Naive thymus-derived CD4-positive, alpha-beta T cell (primary cell): ENCODE results near the gene CDH23. TPM values are rescaled to one million over a fixed set of nuclear protein-coding genes. Genes with fewer than 3 reads are reported as not detected.
A peak's percentile ranks its signal among the peaks of the same experiment; 100 is the strongest.

Experiments
- ATAC-seq: fragments of 150-1000 bp; cut with Tn5 transposase; 2 replicates; pipeline ENCODE4 v1.10.0; 2021; ENCODE audit warnings: mild to moderate bottlenecking, moderate library complexity
- CTCF ChIA-PET: fragments of 350-600 bp; sonication (Branson Sonifier 250); formaldehyde crosslinking; loops from one replicate; lab custom pipeline; 2021; ENCODE audit warnings: antibody characterized with exemption; lab: Charles Lee
- POLR2A ChIA-PET: fragments of 350-600 bp; sonication (Branson Sonifier 250); formaldehyde crosslinking; loops from one replicate; lab custom pipeline; 2021; ENCODE audit warnings: antibody characterized with exemption, inconsistent platforms; lab: Charles Lee
- DNase-seq, 9 donors: peaks; one replicate each; pipeline versions ENCODE4 v3.0.0 to v3.0.0-alpha.2; 2020 to 2022; ENCODE audit warnings: mixed read lengths in 1 of 9
- H3K27ac ChIP-seq: one replicate; pipeline ENCODE4 v1.7.0; 2013; ENCODE audit warnings: mild to moderate bottlenecking, low read depth, low read length, moderate library complexity
- H3K27me3 ChIP-seq, 2 donors: one replicate each; pipeline ENCODE4 v1.7.0; 2013; ENCODE audit warnings: low read length in 2 of 2, mild to moderate bottlenecking in 2 of 2, moderate library complexity in 2 of 2; ENCODE audit not compliant: control insufficient read depth in 2 of 2, insufficient read depth in 2 of 2
- H3K36me3 ChIP-seq, 3 experiments: 1 replicate in 2 of 3; 2 replicates in 1 of 3; pipeline ENCODE4 v1.7.0; 2013; ENCODE audit warnings: low read length in 3 of 3, mild to moderate bottlenecking in 3 of 3, moderate library complexity in 1 of 3; ENCODE audit not compliant: insufficient read depth in 3 of 3, control insufficient read depth in 2 of 3
- H3K4me1 ChIP-seq, 2 donors: one replicate each; pipeline ENCODE4 v1.7.0; 2013; ENCODE audit warnings: low read length in 2 of 2, mild to moderate bottlenecking in 2 of 2, moderate library complexity in 1 of 2; ENCODE audit not compliant: control insufficient read depth in 2 of 2, insufficient read depth in 2 of 2
- H3K4me3 ChIP-seq: 2 replicates; pipeline ENCODE4 v1.7.0; 2013; ENCODE audit warnings: mild to moderate bottlenecking, low read length
- H3K9me3 ChIP-seq, 3 experiments: 1 replicate in 2 of 3; 2 replicates in 1 of 3; pipeline ENCODE4 v1.7.0; 2013; ENCODE audit warnings: low read length in 3 of 3; ENCODE audit not compliant: control insufficient read depth in 2 of 3
- H3K27ac Mint-ChIP-seq, 9 donors: one replicate each; pipeline ENCODE4 v1.8.0; 2020 to 2022; ENCODE audit warnings: mixed read lengths in 9 of 9, mild to moderate bottlenecking in 8 of 9, moderate library complexity in 5 of 9, inconsistent platforms in 2 of 9
- H3K27me3 Mint-ChIP-seq, 5 donors: one replicate each; pipeline ENCODE4 v1.8.0; 2021 to 2022; ENCODE audit warnings: mixed read lengths in 5 of 5, mild to moderate bottlenecking in 1 of 5
- H3K36me3 Mint-ChIP-seq, 5 donors: one replicate each; pipeline ENCODE4 v1.8.0; 2020 to 2022; ENCODE audit warnings: mixed read lengths in 5 of 5, mild to moderate bottlenecking in 3 of 5, inconsistent platforms in 1 of 5
- H3K4me1 Mint-ChIP-seq, 7 donors: one replicate each; pipeline ENCODE4 v1.8.0; 2020 to 2022; ENCODE audit warnings: mixed read lengths in 7 of 7, mild to moderate bottlenecking in 3 of 7, inconsistent platforms in 1 of 7
- H3K4me3 Mint-ChIP-seq, 10 donors: one replicate each; pipeline ENCODE4 v1.8.0; 2020 to 2022; ENCODE audit warnings: mild to moderate bottlenecking in 10 of 10, mixed read lengths in 10 of 10, moderate library complexity in 6 of 10, inconsistent platforms in 2 of 10
- H3K9me3 Mint-ChIP-seq, 11 donors: one replicate each; pipeline ENCODE4 v1.8.0; 2020 to 2022; ENCODE audit warnings: mixed read lengths in 11 of 11, mild to moderate bottlenecking in 4 of 11, inconsistent platforms in 1 of 11, moderate library complexity in 1 of 11
- intact Hi-C, 2 donors: fragments of 100-400 bp; cut with micrococcal nuclease; formaldehyde crosslinking; loops; one replicate each; pipeline ENCODE4 v1.15.1; 2023
- polyA plus RNA-seq, 2 donors: library from polyadenylated mRNA; unstranded; fragments of 300-500 nt; fragmentation: Illumina TruSeq; gene quantifications; one replicate each; pipeline ENCODE4 v1.2.3, GENCODE V29; 2021
- total RNA-seq, 6 experiments: library from RNA in 5 of 6; stranded (reverse) in 5 of 6; gene quantifications; 1 replicate in 5 of 6; 2 replicates in 1 of 6; pipeline ENCODE4 v1.2.3 and lab custom pipeline; 2021 to 2026

The CDH23 gene
- total and polyA plus RNA-seq, 7 experiments from 2014 or later, result 1.1 to 18.3 (median 7.9) TPM

GRCh38 chr10:71494980-71495381, 98.3 kb downstream of the CDH23 start:
- Mint-ChIP-seq H3K9me3 (peaks cover 0 to 4% (median 0%) of the 10 kb centered on the region in 11 donors), H3K4me3 (no peak overlapping the region), H3K4me1 (peaks cover 0 to 15% (median 0%) of the 10 kb centered on the region in 7 donors), H3K27me3 (peaks cover 0 to 7% (median 4%) of the 10 kb centered on the region in 5 donors), H3K27ac (no peak overlapping the region), H3K36me3 (no peaks in the 10 kb centered on the region)
- POLR2A ChIA-PET, result interaction anchor here (0.7 kb wide), 1 partner anchor 107 kb away, joined by 4 read pairs; no protein-coding TSS in a partner anchor
- CTCF ChIA-PET, result no interaction called here
- Histone ChIP-seq H3K4me1 (no peaks in the 10 kb centered on the region), H3K27ac (no peak overlapping the region), H3K27me3 (no peaks in the 10 kb centered on the region), H3K4me3 (no peak overlapping the region), H3K36me3 (no peaks in the 10 kb centered on the region), H3K9me3 (no peaks in the 10 kb centered on the region)
- ATAC-seq (peak; percentile 61), DNase-seq (no peak)
- intact Hi-C loops, result no loop called here

DNA sequence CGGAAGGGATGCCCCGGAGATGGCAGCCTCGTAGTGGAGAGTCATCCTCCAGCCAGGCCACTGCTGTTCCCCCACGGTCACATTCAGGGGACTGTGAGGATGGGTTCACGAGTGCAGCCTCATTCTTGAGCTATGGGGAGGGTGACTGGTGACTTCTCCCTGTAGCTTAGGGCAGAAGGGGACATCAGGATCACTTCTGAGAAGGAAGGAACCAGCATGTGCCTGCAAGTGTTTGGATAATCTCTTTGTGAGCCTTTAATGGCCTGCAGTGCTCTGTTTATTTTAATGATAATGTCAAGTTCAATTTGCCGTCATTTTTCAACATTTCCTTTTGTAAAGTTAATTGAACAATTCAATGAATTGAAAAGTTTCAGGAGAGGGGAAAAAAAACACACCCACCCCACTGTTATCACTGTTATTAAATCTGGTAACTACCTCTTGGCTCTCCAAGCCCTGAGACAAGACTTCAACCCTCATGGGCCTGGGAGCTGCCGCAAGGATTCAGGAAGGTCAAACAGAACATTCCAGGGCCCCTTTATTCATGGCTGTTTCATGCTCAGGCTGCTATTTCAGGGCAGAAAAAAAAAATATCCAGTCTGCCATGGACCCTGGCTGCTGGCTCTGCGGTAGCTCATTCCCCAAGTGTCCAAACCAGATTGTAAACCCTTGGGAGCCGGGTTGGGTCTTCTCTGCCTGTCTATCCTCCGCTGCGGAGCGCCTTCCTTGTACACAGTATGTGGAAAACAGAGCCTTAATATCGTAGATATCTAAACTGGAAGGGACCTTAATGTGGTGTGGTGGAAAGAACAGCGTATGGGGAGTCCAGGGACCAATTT, 100.4 kb downstream of the CDH23 start:
- Histone ChIP-seq H3K27ac (no peak overlapping the region), H3K27me3 (no peaks in the 10 kb centered on the region), H3K4me1 (no peaks in the 10 kb centered on the region), H3K9me3 (no peaks in the 10 kb centered on the region), H3K36me3 (no peaks in the 10 kb centered on the region), H3K4me3 (no peak overlapping the region)
- peaks cover 0 to 7% (median 4%) of the 10 kb centered on the region in 5 donors for H3K27me3 Mint-ChIP-seq
- no peak overlapping the region for H3K4me3 Mint-ChIP-seq
- H3K9me3 Mint-ChIP-seq, result peaks cover 0 to 1% (median 0%) of the 10 kb centered on the region in 11 donors
- ChIA-PET CTCF (no interaction called here), POLR2A (no interaction called here)
- no peaks in the 10 kb centered on the region for H3K36me3 Mint-ChIP-seq
- DNase-seq, result no peak
- peaks cover 0 to 15% (median 0%) of the 10 kb centered on the region in 7 donors for H3K4me1 Mint-ChIP-seq
- intact Hi-C loops, result no loop called here
- H3K27ac Mint-ChIP-seq, result no peak overlapping the region
- no peak for ATAC-seq

GRCh38 chr10:71497763-71498326, 101.1 kb downstream of the CDH23 start:
- no peak overlapping the region for H3K27ac Mint-ChIP-seq
- H3K4me1 Mint-ChIP-seq, result peaks cover 0 to 15% (median 0%) of the 10 kb centered on the region in 7 donors
- POLR2A ChIA-PET, result no interaction called here
- DNase-seq, result no peak
- Histone ChIP-seq H3K27ac (no peak overlapping the region), H3K4me3 (no peak overlapping the region), H3K36me3 (no peaks in the 10 kb centered on the region), H3K9me3 (no peaks in the 10 kb centered on the region), H3K27me3 (no peaks in the 10 kb centered on the region), H3K4me1 (no peaks in the 10 kb centered on the region)
- H3K9me3 Mint-ChIP-seq, result peaks cover 0 to 1% (median 0%) of the 10 kb centered on the region in 11 donors
- intact Hi-C loops, result no loop called here
- no peak for ATAC-seq
- H3K27me3 Mint-ChIP-seq, result peaks cover 0 to 7% (median 4%) of the 10 kb centered on the region in 5 donors
- CTCF ChIA-PET, result no interaction called here
- H3K4me3 Mint-ChIP-seq, result no peak overlapping the region
- no peaks in the 10 kb centered on the region for H3K36me3 Mint-ChIP-seq

DNA sequence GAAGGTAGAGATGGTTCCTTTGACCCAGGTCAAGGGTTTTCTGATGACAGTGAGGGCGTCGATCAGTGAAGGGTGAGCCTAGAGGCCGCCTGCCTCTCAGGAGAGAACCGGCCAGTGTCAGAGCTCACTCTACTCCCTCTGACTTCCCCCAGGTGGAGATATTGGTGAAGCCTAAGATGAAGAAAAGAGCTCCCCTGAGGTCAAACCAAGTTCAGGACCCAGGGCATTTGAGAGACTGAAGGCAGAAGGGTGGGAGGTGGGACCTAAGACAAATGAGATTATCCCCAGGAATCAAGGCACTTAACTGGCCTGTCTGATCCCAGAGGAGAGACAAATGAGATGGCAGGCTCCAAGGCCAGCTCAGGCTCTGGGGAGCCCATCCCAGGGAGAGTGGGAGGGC, 104.7 kb downstream of the CDH23 start:
- no peak overlapping the region for H3K4me3 Mint-ChIP-seq
- intact Hi-C loops, result no loop called here
- H3K9me3 Mint-ChIP-seq, result peaks cover 0 to 1% (median 0%) of the 10 kb centered on the region in 11 donors
- no peak for DNase-seq
- H3K27me3 Mint-ChIP-seq, result peaks cover 0 to 12% (median 4%) of the 10 kb centered on the region in 5 donors
- Histone ChIP-seq H3K9me3 (no peaks in the 10 kb centered on the region), H3K4me1 (no peaks in the 10 kb centered on the region), H3K27me3 (no peaks in the 10 kb centered on the region), H3K36me3 (no peaks in the 10 kb centered on the region), H3K27ac (no peak overlapping the region), H3K4me3 (no peak overlapping the region)
- H3K4me1 Mint-ChIP-seq, result peaks cover 0 to 3% (median 0%) of the 10 kb centered on the region in 7 donors
- no peak for ATAC-seq
- ChIA-PET CTCF (no interaction called here), POLR2A (no interaction called here)
- H3K27ac Mint-ChIP-seq, result no peak overlapping the region
- H3K36me3 Mint-ChIP-seq, result no peaks in the 10 kb centered on the region

DNA sequence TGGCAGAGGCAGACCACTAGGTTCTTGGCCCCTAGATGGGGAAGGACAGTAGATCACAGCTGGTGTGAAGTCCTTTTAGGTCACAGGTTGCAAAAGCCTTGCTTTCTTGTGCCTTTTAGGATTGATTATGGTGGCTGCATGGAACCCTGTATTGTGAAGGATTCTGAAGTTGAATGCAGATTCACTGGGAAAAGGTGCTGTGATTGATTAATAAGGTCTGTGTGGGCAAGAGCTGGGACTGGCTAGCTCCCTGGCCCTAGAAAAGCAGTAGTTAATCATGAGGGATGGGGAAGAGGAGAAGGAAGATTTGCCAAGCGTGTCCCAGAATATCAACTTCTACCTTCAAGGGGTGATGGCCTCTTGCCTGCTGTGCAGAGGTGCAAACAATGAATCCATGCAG, 105.5 kb downstream of the CDH23 start:
- peaks cover 0 to 12% (median 4%) of the 10 kb centered on the region in 5 donors for H3K27me3 Mint-ChIP-seq
- no peaks in the 10 kb centered on the region for H3K36me3 Mint-ChIP-seq
- DNase-seq (no peak), ATAC-seq (no peak)
- POLR2A ChIA-PET, result no interaction called here
- peaks cover 0 to 3% (median 0%) of the 10 kb centered on the region in 7 donors for H3K4me1 Mint-ChIP-seq
- peaks cover 0 to 1% (median 0%) of the 10 kb centered on the region in 11 donors for H3K9me3 Mint-ChIP-seq
- CTCF ChIA-PET, result no interaction called here
- H3K4me3 Mint-ChIP-seq, result no peak overlapping the region
- H3K4me1 ChIP-seq, result no peaks in the 10 kb centered on the region
- no peaks in the 10 kb centered on the region for H3K9me3 ChIP-seq
- H3K36me3 ChIP-seq, result no peaks in the 10 kb centered on the region
- intact Hi-C loops, result no loop called here
- no peak overlapping the region for H3K27ac ChIP-seq
- no peak overlapping the region for H3K4me3 ChIP-seq
- H3K27me3 ChIP-seq, result no peaks in the 10 kb centered on the region
- H3K27ac Mint-ChIP-seq, result no peak overlapping the region

- H3K4me1 ChIP-seq, result no peaks in the 10 kb centered on the region
- H3K9me3 Mint-ChIP-seq, result peaks cover 0 to 1% (median 0%) of the 10 kb centered on the region in 11 donors
- intact Hi-C loops, result no loop called here
- ChIA-PET POLR2A (no interaction called here), CTCF (no interaction called here)
- H3K4me3 Mint-ChIP-seq, result no peak overlapping the region
- peaks cover 0 to 3% (median 0%) of the 10 kb centered on the region in 7 donors for H3K4me1 Mint-ChIP-seq
- no peaks in the 10 kb centered on the region for H3K36me3 Mint-ChIP-seq
- no peak overlapping the region for H3K27ac ChIP-seq
- H3K4me3 ChIP-seq, result no peak overlapping the region
- ATAC-seq (no peak), DNase-seq (no peak)
- no peaks in the 10 kb centered on the region for H3K9me3 ChIP-seq
- no peak overlapping the region for H3K27ac Mint-ChIP-seq
- H3K27me3 ChIP-seq, result no peaks in the 10 kb centered on the region
- no peaks in the 10 kb centered on the region for H3K36me3 ChIP-seq
- H3K27me3 Mint-ChIP-seq, result peaks cover 0 to 10% (median 4%) of the 10 kb centered on the region in 5 donors
Observed at GRCh38 chr10:71502851-71503250, 106.1 kb downstream of the CDH23 start.
